Esophagus (tissue), 2 donors: ENCODE data around the gene PLEKHO2. TPM values are rescaled to one million over a fixed set of nuclear protein-coding genes. Genes with fewer than 3 reads are reported as not detected.

ENCODE experiments used
- polyA plus RNA-seq, 2 donors: library from polyadenylated mRNA; stranded (reverse); fragments of 200-250 nt; gene quantifications; one replicate each; pipeline ENCODE4 v1.2.3, GENCODE V29; 2013
- donor health status: healthy with polysubstance abuse.
- donor health status: Bipolar disorder and iron deficiency.

The PLEKHO2 gene
- polyA plus RNA-seq, 2 donors: 4.8 to 6.6 TPM

Other genes starting within 250 kb of the PLEKHO2 start
- 1 to 10 TPM; 5.2 to 7.9 TPM for gene RBPMS2, start 66.3 kb upstream of the PLEKHO2 start, polyA plus RNA-seq
- gene PIF1, start 16.3 kb upstream of the PLEKHO2 start, polyA plus RNA-seq: 1 to 10 TPM; 5.0 to 9.2 TPM
- gene ANKDD1A, start 70.0 kb downstream of the PLEKHO2 start, polyA plus RNA-seq: 1 to 10 TPM; 1.4 to 1.9 TPM
- gene SPG21, start 148.0 kb downstream of the PLEKHO2 start, polyA plus RNA-seq: 10 to 100 TPM; 22.9 to 34.3 TPM
- 1 to 10 TPM; 3.1 to 6.9 TPM for gene MTFMT, start 187.7 kb downstream of the PLEKHO2 start, polyA plus RNA-seq
- gene SLC51B, start 203.5 kb downstream of the PLEKHO2 start, polyA plus RNA-seq: under 1 TPM; 0.08 to 0.12 TPM
- 10 to 100 TPM in 1 of 2 donors, 1 to 10 TPM in 1; 2.6 to 10.9 TPM for gene RASL12, start 226.1 kb downstream of the PLEKHO2 start, polyA plus RNA-seq
- not detected for gene KBTBD13, start 234.8 kb downstream of the PLEKHO2 start, polyA plus RNA-seq